ENCODE measurements around the gene ARHGEF4.

ARHGEF4 gene

DNA sequence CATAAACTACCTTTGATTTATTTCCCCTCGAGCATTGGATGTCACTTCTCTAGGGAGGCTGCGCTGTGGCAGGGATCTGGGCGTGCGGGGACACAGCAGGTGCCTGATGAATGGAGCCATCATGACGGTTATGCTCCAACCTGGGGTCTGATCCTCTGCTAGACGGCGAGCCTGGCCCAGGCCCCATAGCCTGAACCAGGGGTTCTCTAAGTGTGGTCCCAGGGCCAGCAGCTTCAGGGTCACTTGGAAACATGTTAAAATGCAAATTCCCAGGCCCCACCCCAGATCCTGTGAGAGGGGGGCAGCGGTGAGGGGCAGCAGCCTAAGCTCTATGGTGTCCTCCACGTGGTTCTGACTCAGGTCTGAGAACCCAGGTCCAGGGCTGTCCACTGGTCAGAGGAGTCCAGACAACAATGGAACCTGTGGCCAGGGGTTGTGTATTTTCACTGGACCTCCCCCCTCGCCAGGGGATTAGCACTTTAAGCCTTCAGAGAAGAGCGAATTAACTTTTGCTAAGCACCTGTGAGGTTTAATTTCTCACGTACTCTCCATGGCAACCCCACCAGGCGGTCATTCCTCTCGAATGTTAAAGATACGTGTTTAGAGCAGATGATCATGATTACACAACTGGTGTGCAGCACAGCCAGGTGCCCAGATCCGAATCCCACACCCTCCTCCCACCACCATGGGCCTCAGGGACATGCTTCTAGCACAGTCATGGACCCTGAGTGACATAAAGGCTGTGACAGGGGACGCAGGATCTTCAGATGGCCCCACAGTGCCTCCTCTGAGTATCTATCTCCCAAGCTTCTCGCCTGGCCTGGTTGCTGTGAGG lies 1.6 kb upstream of the ARHGEF4 start:
- no peak for DNase-seq

- no peak for DNase-seq
These were observed 1.0 kb upstream of the ARHGEF4 start for GRCh38 chr2:130835766-130836015.

- DNase-seq, result no peak
These were observed 579 bp downstream of the ARHGEF4 start for GRCh38 chr2:130837175-130837810.

GRCh38 chr2:130837811-130838565 lies 1.3 kb downstream of the ARHGEF4 start:
- no peak for DNase-seq

GRCh38 chr2:130839011-130839780 lies 2.5 kb downstream of the ARHGEF4 start:
- no peak for DNase-seq

- no peak for DNase-seq
These were observed 3.8 kb downstream of the ARHGEF4 start for GRCh38 chr2:130840506-130840905.

GRCh38 chr2:130841741-130842365 lies 5.1 kb downstream of the ARHGEF4 start:
- DNase-seq, result no peak

- no peak for DNase-seq
These were observed 6.1 kb downstream of the ARHGEF4 start for GRCh38 chr2:130842770-130843169.

GRCh38 chr2:130843321-130843985 lies 6.7 kb downstream of the ARHGEF4 start:
- DNase-seq, result no peak

DNA sequence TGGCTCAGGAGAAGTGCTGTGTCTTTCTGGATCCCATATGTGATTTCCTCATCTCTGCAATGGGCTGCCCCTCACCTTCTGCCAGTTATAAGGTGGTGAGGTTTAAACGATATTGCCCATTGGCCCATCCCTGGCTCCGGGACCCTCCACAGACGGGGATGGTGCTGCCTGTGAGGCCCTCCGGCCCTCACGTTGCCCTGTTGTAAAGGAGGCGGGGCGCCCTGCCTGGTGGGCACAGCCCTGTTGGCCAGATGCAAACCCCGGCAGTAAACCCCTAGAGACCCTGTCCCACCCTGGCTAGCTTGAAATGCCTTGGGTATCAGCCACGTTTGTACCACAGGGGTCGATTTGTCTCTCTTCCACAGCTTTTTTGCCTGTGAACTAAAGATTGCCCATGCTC lies 7.4 kb downstream of the ARHGEF4 start:
- DNase-seq, result no peak

GRCh38 chr2:130845505-130846085 lies 8.9 kb downstream of the ARHGEF4 start:
- no peak for DNase-seq

DNA sequence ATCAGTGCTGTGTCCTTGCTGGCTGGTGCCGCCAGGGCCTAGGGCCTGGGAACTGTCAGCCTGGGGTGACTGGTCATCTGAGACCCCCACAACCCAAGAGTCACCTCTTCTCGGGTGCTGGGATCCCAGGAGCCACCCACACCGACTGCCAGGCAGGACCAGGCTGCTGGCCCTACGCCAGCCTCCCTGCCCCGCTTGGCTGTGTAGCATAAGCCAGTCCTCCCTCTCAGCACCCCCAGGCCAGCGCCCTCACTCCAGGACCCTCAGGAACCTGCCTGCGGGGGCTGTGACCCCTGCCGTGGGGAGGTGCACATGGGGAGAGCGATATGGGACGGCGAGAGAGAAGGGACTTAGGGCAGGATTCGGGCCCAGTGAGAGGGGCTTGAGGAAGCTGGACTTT lies 9.5 kb downstream of the ARHGEF4 start:
- no peak for DNase-seq

DNA sequence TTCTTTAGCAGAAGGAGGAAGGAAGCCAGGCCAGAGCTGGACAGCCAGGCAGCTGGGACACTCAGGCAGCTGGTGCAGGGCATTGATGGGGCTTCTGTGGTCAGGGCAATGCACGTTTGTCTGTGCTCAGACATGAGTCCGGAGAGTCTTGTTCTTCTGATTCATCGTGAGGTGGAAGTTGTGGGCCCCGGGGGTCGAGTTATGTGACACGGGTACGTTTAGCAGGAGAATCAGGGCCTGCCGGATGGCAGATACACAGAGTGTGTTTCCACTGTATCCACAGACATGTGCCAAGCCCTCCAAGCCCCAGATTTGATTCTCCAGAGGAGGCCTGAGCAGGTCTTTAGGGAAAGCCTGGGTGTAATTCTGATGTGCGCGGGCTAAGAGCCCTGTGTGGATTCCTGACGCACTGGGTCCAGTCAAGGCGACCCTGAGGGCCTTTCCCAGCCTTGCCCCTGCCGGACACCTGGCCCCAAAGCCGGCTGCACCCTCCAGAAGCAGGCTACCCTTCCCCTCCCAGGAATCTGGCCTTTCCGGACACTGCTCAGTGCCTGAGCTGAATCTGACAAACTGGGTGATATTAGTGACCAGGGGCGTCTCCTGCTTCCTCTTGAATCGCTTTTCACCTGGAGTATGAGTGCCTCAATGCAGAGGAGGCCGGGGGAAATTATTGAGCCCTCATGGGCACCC lies 10.1 kb downstream of the ARHGEF4 start:
- DNase-seq, result no peak

GRCh38 chr2:130847776-130848525 lies 11.2 kb downstream of the ARHGEF4 start:
- no peak for DNase-seq

- DNase-seq, result no peak
These were observed 12.0 kb downstream of the ARHGEF4 start for GRCh38 chr2:130848526-130849210.

DNA sequence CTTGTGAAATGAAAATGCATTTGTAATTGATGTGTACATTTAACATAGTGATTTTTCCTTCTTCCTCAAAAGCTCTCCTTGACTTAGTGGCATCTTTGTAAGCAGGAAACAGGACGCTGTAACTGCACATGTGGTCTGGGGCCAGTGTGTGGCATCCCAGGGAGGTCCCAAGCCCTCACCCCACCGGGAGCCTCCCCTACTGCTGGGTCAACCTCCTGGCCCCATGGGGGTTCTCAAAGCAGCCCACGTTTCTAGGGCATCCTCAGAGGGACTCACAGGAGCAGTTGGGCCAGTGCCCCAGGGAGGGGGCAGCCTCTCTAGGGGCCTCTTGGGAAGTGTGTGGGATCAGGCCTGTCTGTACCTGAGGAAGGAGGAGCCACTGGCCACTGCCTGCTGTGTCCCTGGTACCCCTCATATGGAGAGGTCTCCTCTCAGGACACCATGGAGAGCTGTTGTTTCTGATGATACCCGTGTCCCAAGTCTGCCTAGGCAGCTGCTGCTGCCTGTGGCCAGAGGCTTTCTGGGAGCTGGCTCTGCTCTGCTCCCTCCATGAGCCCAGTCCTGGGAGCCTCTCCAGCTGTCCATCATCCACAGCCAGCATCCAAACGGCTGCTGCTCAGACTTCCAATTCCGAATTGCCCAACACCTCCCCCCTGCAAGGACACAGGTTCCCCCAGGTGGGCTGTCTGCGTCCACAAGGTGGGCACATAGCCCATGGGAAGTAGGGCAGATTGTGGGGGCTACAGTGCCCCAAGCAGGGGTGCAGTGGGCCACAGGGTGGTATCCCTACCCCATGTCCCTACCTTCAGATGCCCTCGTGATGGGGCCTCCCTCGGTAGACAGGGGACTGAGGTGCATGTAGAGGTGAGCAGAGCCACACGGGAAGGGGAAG lies 13.4 kb downstream of the ARHGEF4 start:
- no peak for DNase-seq

DNA sequence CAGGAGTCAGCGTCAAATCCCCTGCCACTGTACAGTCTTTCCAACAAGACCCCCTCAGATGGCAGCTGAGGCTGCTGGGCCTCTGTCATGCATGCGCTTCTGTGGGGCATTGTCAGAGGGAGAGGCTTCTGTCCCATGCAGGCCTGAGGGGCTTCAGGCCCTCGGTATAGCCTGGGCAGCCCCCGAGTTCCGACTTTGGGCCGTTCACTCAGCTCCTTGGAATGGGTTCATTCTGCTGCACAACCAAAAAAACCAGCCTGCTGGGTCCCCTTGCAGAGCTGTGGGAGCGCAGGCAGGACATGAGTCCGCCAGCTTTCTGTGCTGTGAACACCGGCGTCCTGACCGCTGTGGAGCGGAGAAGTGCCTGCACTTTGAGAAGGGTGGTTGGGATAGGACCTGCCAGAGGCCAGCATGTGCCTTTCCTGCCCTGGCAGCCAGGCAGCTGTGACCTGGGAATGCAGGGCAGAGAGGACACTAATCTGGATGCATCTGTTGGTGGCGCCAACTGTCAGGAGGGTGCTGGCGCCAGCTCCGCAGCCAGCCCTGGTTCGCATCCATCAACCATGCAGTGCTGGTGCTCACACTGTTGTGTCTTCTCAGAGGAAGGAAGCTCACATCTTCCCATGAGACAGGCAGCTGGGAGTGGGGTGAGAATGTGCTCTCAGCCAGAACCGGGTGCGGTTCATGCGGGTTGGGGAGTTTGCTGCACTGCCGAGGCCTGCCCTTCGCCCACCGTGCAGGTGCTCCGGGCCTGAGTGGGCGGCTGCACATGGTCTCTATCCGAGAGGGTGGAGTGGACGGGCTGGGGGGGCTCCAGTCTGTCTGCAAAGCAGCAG lies 14.3 kb downstream of the ARHGEF4 start:
- no peak for DNase-seq

All from NCI-H774 (cell line).